Esophagus squamous epithelium (tissue), 4 donors: ENCODE measurements around the gene EIF5AL1.

Experiments used
- POLR2A ChIP-seq, 4 donors: fragments of 450-650 bp; IDR thresholded peaks; one replicate each; pipeline ENCODE4 v1.6.1; 2017; ENCODE audit warnings: antibody characterized with exemption in 4 of 4, mild to moderate bottlenecking in 4 of 4, moderate library complexity in 3 of 4
- TF ChIP-seq, protein P1 (sequence below), 6 experiments: fragments of 450-650 bp in 4 of 6; fragments of 200-600 bp in 2 of 6; sonication (generic) in 2 of 6; IDR thresholded peaks; one replicate each; pipeline ENCODE4 v1.5.1; 2016 to 2019; ENCODE audit warnings: antibody characterized with exemption in 6 of 6, mild to moderate bottlenecking in 4 of 6, moderate library complexity in 4 of 6

DNA sequence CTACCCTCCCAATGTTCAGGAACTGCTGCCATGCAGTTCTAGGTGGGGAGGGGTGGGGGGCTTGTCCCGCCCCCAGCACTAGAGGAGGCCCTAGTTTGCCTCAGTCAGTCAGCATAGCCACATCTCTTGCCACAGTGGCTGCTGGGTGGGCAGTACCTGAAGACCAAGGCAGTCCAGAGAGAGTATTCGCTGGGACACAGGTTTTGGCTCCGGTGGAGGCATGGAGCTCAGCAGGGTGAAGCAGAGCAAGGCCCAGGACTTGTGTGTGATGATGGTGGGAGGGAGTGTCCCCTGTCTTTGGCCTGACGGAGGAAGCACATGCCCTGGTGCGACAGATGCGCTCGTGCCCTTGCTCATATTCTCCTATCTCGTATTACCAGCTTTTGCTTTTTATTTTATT, 42.2 kb upstream of the EIF5AL1 start:
- TF ChIP-seq, protein P1, sequence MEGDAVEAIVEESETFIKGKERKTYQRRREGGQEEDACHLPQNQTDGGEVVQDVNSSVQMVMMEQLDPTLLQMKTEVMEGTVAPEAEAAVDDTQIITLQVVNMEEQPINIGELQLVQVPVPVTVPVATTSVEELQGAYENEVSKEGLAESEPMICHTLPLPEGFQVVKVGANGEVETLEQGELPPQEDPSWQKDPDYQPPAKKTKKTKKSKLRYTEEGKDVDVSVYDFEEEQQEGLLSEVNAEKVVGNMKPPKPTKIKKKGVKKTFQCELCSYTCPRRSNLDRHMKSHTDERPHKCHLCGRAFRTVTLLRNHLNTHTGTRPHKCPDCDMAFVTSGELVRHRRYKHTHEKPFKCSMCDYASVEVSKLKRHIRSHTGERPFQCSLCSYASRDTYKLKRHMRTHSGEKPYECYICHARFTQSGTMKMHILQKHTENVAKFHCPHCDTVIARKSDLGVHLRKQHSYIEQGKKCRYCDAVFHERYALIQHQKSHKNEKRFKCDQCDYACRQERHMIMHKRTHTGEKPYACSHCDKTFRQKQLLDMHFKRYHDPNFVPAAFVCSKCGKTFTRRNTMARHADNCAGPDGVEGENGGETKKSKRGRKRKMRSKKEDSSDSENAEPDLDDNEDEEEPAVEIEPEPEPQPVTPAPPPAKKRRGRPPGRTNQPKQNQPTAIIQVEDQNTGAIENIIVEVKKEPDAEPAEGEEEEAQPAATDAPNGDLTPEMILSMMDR (IDR thresholded peaks at IDR 0.05), result no peak
- TF ChIP-seq POLR2A (IDR thresholded peaks at IDR 0.05), result no peak
